Colonic mucosa (tissue), 4 donors: ENCODE measurements around the gene FAM234A. TPM values are rescaled to one million over a fixed set of nuclear protein-coding genes. Genes with fewer than 3 reads are reported as not detected.
"Not testable (repeated sequence)": the region's sequence is repeated elsewhere in the genome, so short reads cannot be mapped to it uniquely, and the experiment has no call there.

Experiments
- DNase-seq: peaks from one replicate; pipeline ENCODE4 v3.0.0-alpha.2; 2020
- H3K27ac ChIP-seq: fragments of 200-600 bp; one replicate; pipeline ENCODE4 v1.8.0; 2021
- H3K27me3 ChIP-seq: fragments of 200-600 bp; one replicate; pipeline ENCODE4 v1.8.0; 2021
- H3K36me3 ChIP-seq: fragments of 200-600 bp; one replicate; pipeline ENCODE4 v1.8.0; 2021
- H3K4me1 ChIP-seq: fragments of 200-600 bp; one replicate; pipeline ENCODE4 v1.8.0; 2021; ENCODE audit warnings: mild to moderate bottlenecking
- H3K4me3 ChIP-seq: fragments of 200-600 bp; one replicate; pipeline ENCODE4 v1.8.0; 2021
- H3K9ac ChIP-seq, 2 donors: one replicate each; pipeline ENCODE4 v1.7.0; 2013; ENCODE audit warnings: control low read depth in 2 of 2, low read depth in 2 of 2, low read length in 2 of 2
- H3K9me3 ChIP-seq: fragments of 200-600 bp; one replicate; pipeline ENCODE4 v1.8.0; 2021
- CTCF ChIP-seq: fragments of 200-600 bp; IDR thresholded peaks from one replicate; pipeline ENCODE4 v1.8.0; 2022; ENCODE audit warnings: antibody characterized with exemption, mild to moderate bottlenecking
- intact Hi-C: fragments of 100-400 bp; cut with DNase I; formaldehyde crosslinking; loops from one replicate; pipeline ENCODE4 v1.14.1; 2022
- total RNA-seq, 2 donors: library from RNA; stranded (reverse); fragmentation: NEBNext Ultra II Directional in 1 of 2; extraction: Animal tissue kit (Norgen Biotek cat#: 25700) in 1 of 2; gene quantifications; one replicate each; pipeline ENCODE4 v1.2.1, GENCODE V29; 2021
- donor health status: healthy.
- donor health status: DM: no; HTN: no; CAD: no.
- donor health status: DM: no; HTN: no; CAD: no.

The FAM234A gene
- total RNA-seq, 2 donors from 2014 or later = 105 to 124 TPM

GRCh38 chr16:249431-249830, 14.8 kb downstream of the FAM234A start:
- no peaks in the 10 kb centered on the region for H3K9me3 ChIP-seq
- DNase-seq = no peak
- H3K9ac ChIP-seq = no peak overlapping the region
- no peak overlapping the region for H3K27ac ChIP-seq
- intact Hi-C loops = no loop called here
- no peak overlapping the region for H3K4me3 ChIP-seq
- TF ChIP-seq CTCF = no peak
- no peaks in the 10 kb centered on the region for H3K36me3 ChIP-seq
- no peaks in the 10 kb centered on the region for H3K27me3 ChIP-seq
- peaks cover 9% of the 10 kb centered on the region for H3K4me1 ChIP-seq

- peak overlapping the region; percentile 39 for H3K27ac ChIP-seq
- intact Hi-C loops = no loop called here
- H3K4me3 ChIP-seq = no peak overlapping the region
- H3K27me3 ChIP-seq = no peaks in the 10 kb centered on the region
- peaks cover 9% of the 10 kb centered on the region for H3K4me1 ChIP-seq
- no peaks in the 10 kb centered on the region for H3K9me3 ChIP-seq
- peak overlapping the region in 1 of 2 donors; percentile 48 for H3K9ac ChIP-seq
- no peak for TF ChIP-seq CTCF
- H3K36me3 ChIP-seq = no peaks in the 10 kb centered on the region
- DNase-seq = peak; percentile 84
Observed at GRCh38 chr16:252366-253337, 18.0 kb downstream of the FAM234A start.

- Histone ChIP-seq H3K27me3 (no peaks in the 10 kb centered on the region), H3K4me1 (peaks cover 9% of the 10 kb centered on the region), H3K4me3 (no peak overlapping the region), H3K27ac (peak overlapping the region; percentile 39), H3K9me3 (no peaks in the 10 kb centered on the region), H3K9ac (no peak overlapping the region), H3K36me3 (no peaks in the 10 kb centered on the region)
- intact Hi-C loops = no loop called here
- TF ChIP-seq CTCF = no peak
- peak; percentile 56 for DNase-seq
Observed at GRCh38 chr16:253833-254232, 19.2 kb downstream of the FAM234A start.

- Histone ChIP-seq H3K9me3 (no peaks in the 10 kb centered on the region), H3K9ac (no peak overlapping the region), H3K4me3 (no peak overlapping the region), H3K27ac (no peak overlapping the region), H3K4me1 (peaks cover 9% of the 10 kb centered on the region), H3K36me3 (no peaks in the 10 kb centered on the region), H3K27me3 (no peaks in the 10 kb centered on the region)
- intact Hi-C loops = no loop called here
- DNase-seq = no peak
- TF ChIP-seq CTCF = no peak
Observed at GRCh38 chr16:254461-254860, 19.8 kb downstream of the FAM234A start.

GRCh38 chr16:255183-255582, 20.6 kb downstream of the FAM234A start:
- H3K27ac ChIP-seq = no peak overlapping the region
- H3K4me3 ChIP-seq = no peak overlapping the region
- no peak for TF ChIP-seq CTCF
- peaks cover 9% of the 10 kb centered on the region for H3K4me1 ChIP-seq
- H3K9ac ChIP-seq = no peak overlapping the region
- DNase-seq = no peak
- no peaks in the 10 kb centered on the region for H3K27me3 ChIP-seq
- no peaks in the 10 kb centered on the region for H3K9me3 ChIP-seq
- intact Hi-C loops = no loop called here
- no peaks in the 10 kb centered on the region for H3K36me3 ChIP-seq

- H3K36me3 ChIP-seq, H3K27me3 ChIP-seq, H3K27ac ChIP-seq, H3K9me3 ChIP-seq, H3K9ac ChIP-seq, intact Hi-C loops, H3K4me3 ChIP-seq, DNase-seq, H3K4me1 ChIP-seq: not testable (repeated sequence)
Observed at GRCh38 chr16:258091-258490, 23.5 kb downstream of the FAM234A start.
